Nephron (organoid): ENCODE results near the gene MAMDC4.

Source experiments
- H3K27ac Mint-ChIP-seq, 3 experiments: 2 replicates each; pipeline ENCODE4 v1.8.0; 2020; ENCODE audit warnings: mixed read lengths in 3 of 3, mild to moderate bottlenecking in 2 of 3, moderate library complexity in 1 of 3
- H3K27me3 Mint-ChIP-seq: 2 replicates; pipeline ENCODE4 v1.8.0; 2021; ENCODE audit warnings: low read depth, mild to moderate bottlenecking, moderate library complexity, mixed read lengths
- H3K36me3 Mint-ChIP-seq: 2 replicates; pipeline ENCODE4 v1.8.0; 2020; ENCODE audit warnings: low read depth, mixed read lengths
- H3K4me1 Mint-ChIP-seq: 2 replicates; pipeline ENCODE4 v1.8.0; 2020; ENCODE audit warnings: mixed read lengths
- H3K4me3 Mint-ChIP-seq, 3 experiments: 2 replicates each; pipeline ENCODE4 v1.8.0; 2020; ENCODE audit warnings: mild to moderate bottlenecking in 3 of 3, mixed read lengths in 3 of 3, moderate library complexity in 2 of 3
- H3K9me3 Mint-ChIP-seq: 2 replicates; pipeline ENCODE4 v1.8.0; 2020; ENCODE audit warnings: mixed read lengths
- CTCF ChIP-seq, 3 experiments: fragments of 200-600 bp; sonication (generic); IDR thresholded peaks; one replicate each; pipeline ENCODE4 v1.5.0; 2021; ENCODE audit warnings: antibody characterized with exemption in 3 of 3; ENCODE audit not compliant: unreplicated experiment in 3 of 3

MAMDC4 gene

GRCh38 chr9:136857581-136858412 is 5.7 kb downstream of the MAMDC4 start:
- Mint-ChIP-seq H3K27me3 (no peaks in the 10 kb centered on the region), H3K36me3 (no peaks in the 10 kb centered on the region), H3K9me3 (no peaks in the 10 kb centered on the region), H3K4me1 (no peaks in the 10 kb centered on the region), H3K4me3 (no peak overlapping the region), H3K27ac (no peak overlapping the region)
- no peak for TF ChIP-seq CTCF (IDR thresholded peaks at IDR 0.05; ENCODE audit: unreplicated experiment in 3 of 3)

DNA sequence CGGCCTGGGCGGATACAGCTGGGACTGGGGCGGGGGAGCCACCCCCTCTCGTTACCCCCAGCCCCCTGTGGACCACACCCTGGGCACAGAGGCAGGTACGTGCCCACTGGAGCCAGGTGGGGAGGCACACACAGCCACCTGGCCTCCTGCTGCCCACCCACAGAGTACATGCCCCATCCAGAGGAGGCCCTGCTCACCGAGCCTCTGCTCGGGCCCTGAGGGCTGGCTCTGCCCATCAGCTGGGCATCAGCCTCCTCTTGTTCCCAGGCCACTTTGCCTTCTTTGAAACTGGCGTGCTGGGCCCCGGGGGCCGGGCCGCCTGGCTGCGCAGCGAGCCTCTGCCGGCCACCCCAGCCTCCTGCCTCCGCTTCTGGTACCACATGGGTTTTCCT is 6.3 kb downstream of the MAMDC4 start:
- Mint-ChIP-seq H3K27me3 (no peaks in the 10 kb centered on the region), H3K4me1 (no peaks in the 10 kb centered on the region), H3K27ac (no peak overlapping the region), H3K4me3 (no peak overlapping the region), H3K36me3 (no peaks in the 10 kb centered on the region), H3K9me3 (no peaks in the 10 kb centered on the region)
- TF ChIP-seq CTCF (IDR thresholded peaks at IDR 0.05; ENCODE audit: unreplicated experiment in 3 of 3): no peak

DNA sequence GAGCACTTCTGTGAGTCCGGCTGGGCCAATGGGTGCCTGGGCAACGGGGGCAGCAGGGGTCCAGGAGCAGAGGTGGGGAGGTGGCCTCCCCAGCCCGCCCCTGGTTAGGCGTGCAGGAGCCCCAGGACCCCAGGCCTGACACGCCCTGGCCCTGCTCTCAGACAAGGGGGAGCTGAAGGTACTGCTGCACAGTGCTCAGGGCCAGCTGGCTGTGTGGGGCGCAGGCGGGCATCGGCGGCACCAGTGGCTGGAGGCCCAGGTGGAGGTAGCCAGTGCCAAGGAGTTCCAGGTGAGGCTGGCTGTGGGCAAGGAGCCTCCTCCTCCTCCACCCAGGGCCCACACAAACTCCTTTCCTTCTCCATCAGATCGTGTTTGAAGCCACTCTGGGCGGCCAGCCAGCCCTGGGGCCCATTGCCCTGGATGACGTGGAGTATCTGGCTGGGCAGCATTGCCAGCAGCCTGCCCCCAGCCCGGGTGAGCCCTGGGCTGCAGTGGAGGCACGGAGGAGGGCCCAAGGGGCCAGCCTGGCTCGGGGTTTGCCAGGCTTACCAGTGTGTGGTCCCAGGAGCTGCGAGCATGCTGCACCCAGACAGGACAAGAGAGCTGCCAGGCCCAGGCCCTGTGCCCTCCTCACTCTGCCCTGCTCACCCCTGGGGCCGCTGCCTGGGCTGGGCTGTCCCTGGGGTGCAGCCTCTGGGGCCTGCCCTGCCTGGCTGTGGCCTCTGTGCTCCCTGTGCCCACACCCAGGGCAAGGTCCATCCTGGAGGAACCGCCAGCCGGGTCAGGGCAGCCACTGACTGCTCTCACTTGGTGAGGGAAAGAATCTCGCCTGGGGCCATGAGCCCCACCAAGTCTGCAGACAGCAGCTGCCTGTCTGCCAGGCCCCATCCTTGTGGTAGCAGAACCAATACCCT is 7.0 kb downstream of the MAMDC4 start:
- H3K4me1 Mint-ChIP-seq: no peaks in the 10 kb centered on the region
- no peak for TF ChIP-seq CTCF (IDR thresholded peaks at IDR 0.05; ENCODE audit: unreplicated experiment in 3 of 3)
- no peak overlapping the region for H3K4me3 Mint-ChIP-seq
- no peak overlapping the region for H3K27ac Mint-ChIP-seq
- no peaks in the 10 kb centered on the region for H3K9me3 Mint-ChIP-seq
- H3K27me3 Mint-ChIP-seq: no peaks in the 10 kb centered on the region
- H3K36me3 Mint-ChIP-seq: peaks cover 4% of the 10 kb centered on the region

DNA sequence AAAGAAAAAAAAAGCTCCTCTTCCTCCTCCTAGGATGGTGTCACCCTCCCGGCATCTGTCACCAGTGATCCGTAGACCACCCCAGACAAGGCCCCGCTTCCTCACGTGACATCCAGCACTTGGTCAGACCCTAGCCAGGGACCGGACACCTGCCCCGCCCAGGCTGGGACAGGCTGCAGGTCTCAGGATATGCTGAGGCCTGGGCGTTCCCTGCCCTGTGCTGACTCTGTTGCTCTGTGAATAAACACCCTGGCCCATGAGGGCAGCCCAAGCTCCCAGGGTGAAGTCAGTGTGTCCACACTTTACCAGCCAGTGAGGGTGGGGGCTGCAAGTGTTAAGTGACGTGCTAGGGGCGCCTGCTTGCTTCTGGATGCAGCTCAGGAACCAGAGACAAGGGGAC is 8.4 kb downstream of the MAMDC4 start:
- H3K36me3 Mint-ChIP-seq: peaks cover 4% of the 10 kb centered on the region
- peaks cover 4% of the 10 kb centered on the region for H3K4me1 Mint-ChIP-seq
- no peak overlapping the region for H3K27ac Mint-ChIP-seq
- no peak for TF ChIP-seq CTCF (IDR thresholded peaks at IDR 0.05; ENCODE audit: unreplicated experiment in 3 of 3)
- H3K4me3 Mint-ChIP-seq: no peak overlapping the region
- no peaks in the 10 kb centered on the region for H3K9me3 Mint-ChIP-seq
- H3K27me3 Mint-ChIP-seq: no peaks in the 10 kb centered on the region

GRCh38 chr9:136860933-136861873 is 9.1 kb downstream of the MAMDC4 start:
- Mint-ChIP-seq H3K4me1 (peaks cover 4% of the 10 kb centered on the region), H3K4me3 (no peak overlapping the region), H3K27ac (no peak overlapping the region), H3K9me3 (no peaks in the 10 kb centered on the region), H3K36me3 (peaks cover 4% of the 10 kb centered on the region), H3K27me3 (no peaks in the 10 kb centered on the region)
- no peak for TF ChIP-seq CTCF (IDR thresholded peaks at IDR 0.05; ENCODE audit: unreplicated experiment in 3 of 3)
